GM18858 (cell line): Measurements from ENCODE around the gene MICAL3.

Experiments
- ATAC-seq: cut with Tn5 transposase; IDR thresholded peaks from one replicate; pipeline ENCODE4 v1.9.1; 2021; ENCODE audit not compliant: unreplicated experiment

MICAL3 gene

DNA sequence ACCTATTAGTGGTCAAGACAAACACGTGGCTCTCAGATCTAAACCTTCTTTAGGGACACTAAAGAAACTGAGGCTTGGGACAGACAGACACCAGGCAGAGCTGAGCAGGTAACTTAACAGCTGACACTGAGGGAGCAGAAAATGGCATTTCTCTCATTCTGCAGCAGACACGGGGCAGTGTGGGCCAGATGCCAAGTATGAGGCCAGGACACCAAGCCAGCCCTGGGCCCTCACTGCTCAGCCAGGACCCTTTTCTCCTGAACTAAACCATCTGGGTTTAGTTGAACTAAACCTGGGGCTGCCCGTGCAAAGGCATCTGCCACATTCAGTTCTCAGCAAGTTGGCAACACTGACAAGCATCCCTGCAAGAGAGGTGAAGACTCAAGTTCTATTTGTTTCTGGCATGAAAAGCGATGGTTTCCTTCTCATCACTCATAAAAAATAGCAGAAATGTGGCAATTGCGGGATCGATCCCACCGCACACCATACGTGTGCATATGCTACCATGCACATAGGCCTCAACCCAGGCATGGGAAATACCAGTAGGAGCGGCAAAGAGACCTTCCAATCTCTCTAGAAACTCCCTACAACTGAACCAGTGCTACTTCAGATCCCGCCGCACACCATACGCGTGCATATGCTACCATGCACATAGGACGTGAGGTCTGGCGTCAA is 150.0 kb downstream of the MICAL3 start:
- ATAC-seq = no peak

DNA sequence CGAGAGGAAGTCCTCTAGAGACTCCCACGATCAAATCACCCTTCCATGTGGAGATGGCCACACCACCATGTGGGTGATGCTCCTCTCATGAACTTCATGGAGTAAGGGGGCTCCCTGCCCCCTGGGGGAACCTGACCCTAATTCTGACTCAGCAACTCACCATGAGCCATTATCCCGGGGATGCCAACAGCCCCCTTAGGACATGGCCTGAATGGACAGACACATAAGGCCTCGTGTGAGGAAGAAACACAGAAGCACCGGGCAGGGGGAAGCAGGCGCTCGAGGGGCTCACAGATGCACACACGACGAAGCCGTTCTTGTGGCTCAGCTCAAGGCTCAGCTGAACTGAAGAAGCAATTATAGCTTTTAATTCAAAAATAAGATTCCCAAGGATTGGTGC is 150.6 kb downstream of the MICAL3 start:
- ATAC-seq = no peak

DNA sequence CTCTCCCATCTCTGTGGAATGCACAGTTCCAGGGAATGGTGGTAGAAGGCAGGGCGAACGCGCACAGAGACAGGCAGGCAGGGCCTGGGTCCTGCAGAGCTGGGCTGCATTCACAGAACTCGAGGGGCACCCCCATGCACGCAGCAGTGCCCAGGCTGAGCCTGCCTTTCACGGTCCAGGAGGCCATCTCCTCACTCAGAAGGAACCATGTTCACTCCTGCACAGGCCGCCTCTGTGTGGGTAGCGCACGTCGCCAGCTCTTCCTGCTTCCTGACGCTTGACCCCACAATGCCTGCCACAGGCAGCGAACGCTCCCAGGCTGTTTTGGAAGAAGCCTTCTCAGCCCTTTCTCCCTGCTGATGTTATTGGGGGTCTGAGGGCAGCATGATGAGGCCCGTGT is 151.2 kb downstream of the MICAL3 start:
- ATAC-seq = no peak

- ATAC-seq = no peak
Measured at GRCh38 chr22:17872471-17872870, 151.9 kb downstream of the MICAL3 start.

GRCh38 chr22:17871726-17872458 is 152.5 kb downstream of the MICAL3 start:
- ATAC-seq = no peak

- no peak for ATAC-seq
Measured at GRCh38 chr22:17870407-17870806, 154.0 kb downstream of the MICAL3 start.

DNA sequence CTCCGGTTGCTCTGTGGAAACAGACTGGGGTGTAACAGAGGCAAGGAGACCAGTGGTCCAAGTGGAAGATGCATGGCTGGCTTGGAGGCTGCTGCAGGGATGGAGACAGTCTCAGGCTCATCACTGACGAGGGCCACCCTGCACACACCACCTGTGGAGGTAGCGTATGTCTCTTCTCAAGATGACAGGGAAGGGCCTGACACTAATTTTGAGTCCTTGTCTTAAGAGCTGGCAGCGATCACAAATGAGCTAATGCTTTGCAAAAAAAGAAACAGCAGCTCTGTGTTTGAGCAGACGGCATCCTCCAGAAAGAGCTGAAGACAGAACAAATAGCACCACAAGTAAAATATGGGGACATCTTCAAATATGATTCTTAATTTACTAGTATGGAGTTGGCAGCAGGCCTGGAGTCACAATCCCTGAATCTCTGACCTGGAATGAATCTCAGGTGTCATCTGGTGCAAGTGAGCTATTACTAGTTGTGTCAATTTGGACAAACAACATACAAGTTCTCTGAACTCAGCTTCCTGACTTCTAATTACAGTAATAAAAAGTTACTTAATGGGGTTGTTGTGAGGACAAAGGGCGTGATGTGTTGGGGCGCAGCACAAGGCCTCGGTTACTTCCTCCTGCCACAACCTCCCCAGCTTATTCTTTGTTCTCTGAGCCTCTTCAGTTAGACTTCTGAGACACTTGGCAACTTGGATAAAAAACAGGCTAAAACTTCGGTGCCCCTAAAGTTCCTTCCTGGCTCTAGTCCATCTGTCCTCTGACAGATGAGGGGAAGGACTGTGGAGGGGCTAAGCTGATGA is 154.9 kb downstream of the MICAL3 start:
- no peak for ATAC-seq

DNA sequence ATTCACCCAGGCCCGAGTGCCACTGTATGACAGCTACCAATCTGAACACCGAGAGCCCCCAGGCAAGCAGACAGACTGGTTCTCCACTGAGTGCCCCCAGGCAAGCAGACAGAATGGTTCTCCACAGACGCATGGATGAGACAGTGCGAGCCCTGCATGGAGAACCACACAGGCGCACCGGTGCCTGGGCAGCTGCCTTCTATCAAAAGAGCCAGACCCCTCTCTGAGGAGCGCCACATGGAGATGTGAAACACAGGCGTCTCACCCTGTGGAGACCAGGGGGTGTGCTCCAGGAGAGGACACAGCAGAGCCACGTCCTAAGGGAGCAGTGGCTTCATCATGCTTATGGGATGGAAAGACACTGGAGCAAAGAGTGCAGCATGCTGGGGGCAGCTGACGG is 155.6 kb downstream of the MICAL3 start:
- ATAC-seq = no peak

- ATAC-seq = no peak
Measured at GRCh38 chr22:17867160-17867785, 157.1 kb downstream of the MICAL3 start.

GRCh38 chr22:17866621-17867020 is 157.7 kb downstream of the MICAL3 start:
- no peak for ATAC-seq

GRCh38 chr22:17866127-17866526 is 158.2 kb downstream of the MICAL3 start:
- no peak for ATAC-seq

- no peak for ATAC-seq
Measured at GRCh38 chr22:17865183-17866055, 158.9 kb downstream of the MICAL3 start.

DNA sequence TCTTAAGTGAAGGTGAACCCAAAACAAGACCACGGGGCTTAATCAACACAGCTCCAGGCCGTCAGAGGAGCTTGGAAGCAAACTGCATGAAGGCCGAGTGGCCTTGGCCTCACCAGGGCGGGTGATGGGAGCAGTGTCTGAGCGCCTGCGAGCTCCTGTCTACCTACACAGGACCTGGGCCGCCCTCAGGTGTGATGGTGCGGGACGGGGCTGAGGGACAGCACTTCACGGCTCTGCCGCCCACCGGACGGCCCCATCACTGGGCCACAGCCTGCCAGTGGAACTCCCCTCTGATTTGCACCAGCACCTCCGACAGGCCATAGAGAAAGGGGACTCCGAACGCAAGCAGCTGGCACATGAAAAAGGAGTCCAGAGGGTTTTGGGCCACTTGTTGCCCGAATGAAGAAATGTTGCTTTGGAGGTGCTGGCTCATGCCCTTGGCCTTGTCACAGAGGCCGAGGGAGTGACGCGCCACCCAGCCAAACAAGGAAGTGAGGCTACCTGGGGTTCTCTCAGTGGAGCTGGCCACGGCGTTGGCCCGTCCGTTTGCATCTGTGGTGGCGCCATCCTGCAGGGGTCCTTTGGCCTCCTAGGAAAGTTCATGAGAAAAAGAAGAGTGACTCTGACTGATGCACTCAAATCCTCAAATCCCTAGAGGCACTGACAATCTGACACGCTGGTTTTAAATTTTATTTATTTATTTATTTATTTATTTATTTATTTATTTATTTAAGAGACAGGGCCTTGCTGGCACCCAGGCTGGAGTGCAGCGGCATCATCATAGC is 159.8 kb downstream of the MICAL3 start:
- no peak for ATAC-seq

DNA sequence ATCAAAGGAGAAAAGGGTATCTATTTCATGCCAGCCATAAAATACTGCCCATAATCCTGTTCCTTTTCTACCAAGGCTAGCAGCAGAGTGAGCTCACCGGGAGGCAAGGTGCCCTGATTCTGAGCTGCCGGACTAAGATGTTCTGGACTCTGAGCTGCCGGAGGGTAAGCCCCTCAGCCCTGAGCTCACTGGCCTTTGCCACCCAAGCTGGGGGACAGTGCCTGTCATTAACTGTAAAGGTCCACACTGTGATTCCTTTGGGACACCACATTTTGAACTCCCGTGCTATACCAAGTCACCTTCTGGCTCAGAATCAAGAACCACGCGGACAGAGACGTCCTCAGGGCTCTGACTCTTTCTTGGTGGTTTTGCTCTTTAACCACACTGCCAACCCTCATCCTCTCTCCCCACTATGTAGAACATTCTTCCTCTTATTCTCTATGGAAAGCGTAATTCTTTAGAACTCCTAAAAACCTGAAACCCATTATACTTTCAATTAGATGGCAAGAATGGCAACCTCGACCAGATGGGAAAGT is 161.6 kb downstream of the MICAL3 start:
- no peak for ATAC-seq

GRCh38 chr22:17861909-17862308 is 162.5 kb downstream of the MICAL3 start:
- ATAC-seq = no peak

- ATAC-seq = no peak
Measured at GRCh38 chr22:17860220-17860965, 164.0 kb downstream of the MICAL3 start.

- no peak for ATAC-seq
Measured at GRCh38 chr22:17858033-17858432, 166.3 kb downstream of the MICAL3 start.

- no peak for ATAC-seq
Measured at GRCh38 chr22:17855572-17856290, 168.6 kb downstream of the MICAL3 start.
